HG02884 (cell line): Measurements from ENCODE around the gene GASK1A.

Experiments
- ATAC-seq: cut with Tn5 transposase; IDR thresholded peaks from one replicate; pipeline ENCODE4 v1.9.1; 2021; ENCODE audit warnings: mild to moderate bottlenecking, moderate library complexity; ENCODE audit not compliant: unreplicated experiment

Gene GASK1A

GRCh38 chr3:43080726-43081568 lies 101.8 kb downstream of the GASK1A start:
- ATAC-seq, result no peak

GRCh38 chr3:43081796-43082195 lies 102.7 kb downstream of the GASK1A start:
- ATAC-seq, result no peak

GRCh38 chr3:43082457-43082856 lies 103.3 kb downstream of the GASK1A start:
- no peak for ATAC-seq

GRCh38 chr3:43086460-43087165 lies 107.5 kb downstream of the GASK1A start:
- ATAC-seq, result no peak

GRCh38 chr3:43087249-43087776 lies 108.2 kb downstream of the GASK1A start:
- ATAC-seq, result no peak

GRCh38 chr3:43089081-43089480 lies 110.0 kb downstream of the GASK1A start:
- ATAC-seq, result no peak

GRCh38 chr3:43090238-43090637 lies 111.1 kb downstream of the GASK1A start:
- no peak for ATAC-seq

- ATAC-seq, result no peak
Observed at GRCh38 chr3:43091481-43091880, 112.4 kb downstream of the GASK1A start.

GRCh38 chr3:43093006-43093405 lies 113.9 kb downstream of the GASK1A start:
- ATAC-seq, result no peak

GRCh38 chr3:43093974-43094373 lies 114.9 kb downstream of the GASK1A start:
- no peak for ATAC-seq

GRCh38 chr3:43094381-43094780 lies 115.3 kb downstream of the GASK1A start:
- ATAC-seq, result no peak

GRCh38 chr3:43094851-43095250 lies 115.7 kb downstream of the GASK1A start:
- no peak for ATAC-seq

GRCh38 chr3:43095370-43095769 lies 116.3 kb downstream of the GASK1A start:
- no peak for ATAC-seq

- ATAC-seq, result no peak
Observed at GRCh38 chr3:43096761-43097160, 117.7 kb downstream of the GASK1A start.

- no peak for ATAC-seq
Observed at GRCh38 chr3:43097400-43098080, 118.4 kb downstream of the GASK1A start.

GRCh38 chr3:43098761-43099160 lies 119.7 kb downstream of the GASK1A start:
- no peak for ATAC-seq

GRCh38 chr3:43102773-43103480 lies 123.8 kb downstream of the GASK1A start:
- ATAC-seq, result no peak

GRCh38 chr3:43104039-43104438 lies 124.9 kb downstream of the GASK1A start:
- no peak for ATAC-seq

GRCh38 chr3:43104660-43105595 lies 125.8 kb downstream of the GASK1A start:
- no peak for ATAC-seq
